Mesothelial cell of epicardium (in vitro differentiated cells): ENCODE measurements around the gene YOD1. TPM values are rescaled to one million over a fixed set of nuclear protein-coding genes. Genes with fewer than 3 reads are reported as not detected.

ENCODE experiments used
- DNase-seq, 2 experiments: peaks; one replicate each; pipeline ENCODE4 v3.0.0; 2021; ENCODE audit warnings: low spot score in 2 of 2; ENCODE audit not compliant: unreplicated experiment in 2 of 2
- H3K27ac Mint-ChIP-seq: 2 replicates; pipeline ENCODE4 v1.8.0; 2021; ENCODE audit warnings: mixed read lengths
- H3K27me3 Mint-ChIP-seq: 2 replicates; pipeline ENCODE4 v1.8.0; 2021; ENCODE audit warnings: low read depth, mixed read lengths
- H3K36me3 Mint-ChIP-seq: 2 replicates; pipeline ENCODE4 v1.8.0; 2021; ENCODE audit warnings: mixed read lengths
- H3K4me1 Mint-ChIP-seq: 2 replicates; pipeline ENCODE4 v1.8.0; 2021; ENCODE audit warnings: mixed read lengths
- H3K4me3 Mint-ChIP-seq: 2 replicates; pipeline ENCODE4 v1.8.0; 2021; ENCODE audit warnings: mild to moderate bottlenecking, moderate library complexity, mixed read lengths
- H3K9me3 Mint-ChIP-seq: 2 replicates; pipeline ENCODE4 v1.8.0; 2021; ENCODE audit warnings: mixed read lengths
- CTCF ChIP-seq: fragments of 200-600 bp; sonication (generic); IDR thresholded peaks from one replicate; pipeline ENCODE4 v1.5.0; 2021; ENCODE audit warnings: antibody characterized with exemption; ENCODE audit not compliant: unreplicated experiment
- total RNA-seq: library from RNA; stranded (reverse); gene quantifications from 3 replicates; pipeline ENCODE4 v1.2.1, GENCODE V29; 2021

YOD1 gene
- total RNA-seq, 1 donor from 2014 or later = 10.3 TPM

GRCh38 chr1:207006914-207007313 is 44.1 kb downstream of the YOD1 start:
- no peak overlapping the region for H3K4me3 Mint-ChIP-seq
- peaks cover 29% of the 10 kb centered on the region for H3K4me1 Mint-ChIP-seq
- H3K36me3 Mint-ChIP-seq = peaks cover 3% of the 10 kb centered on the region
- no peak for TF ChIP-seq CTCF
- peaks cover 5% of the 10 kb centered on the region for H3K9me3 Mint-ChIP-seq
- no peak for DNase-seq
- peak overlapping the region; percentile 86 for H3K27ac Mint-ChIP-seq
- H3K27me3 Mint-ChIP-seq = peaks cover 9% of the 10 kb centered on the region

DNA sequence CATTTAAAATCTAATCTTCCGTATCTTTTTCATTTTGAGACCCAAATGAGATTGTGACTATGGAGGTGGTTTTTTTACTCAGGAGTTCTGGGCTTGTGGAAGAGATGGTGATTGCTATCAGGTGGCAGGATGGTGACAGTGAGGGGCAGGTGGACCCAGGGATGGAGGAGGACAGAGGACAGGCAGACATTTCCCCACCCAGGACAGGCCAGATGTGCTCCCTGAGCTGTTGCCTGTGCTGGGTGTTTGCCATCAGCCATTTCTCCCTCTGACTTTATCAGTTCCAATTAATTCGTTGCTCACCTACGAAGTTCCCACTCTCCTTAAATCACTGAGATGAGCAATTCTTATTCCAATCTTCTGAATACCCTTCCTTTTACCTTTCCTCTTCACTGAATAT is 44.9 kb downstream of the YOD1 start:
- H3K9me3 Mint-ChIP-seq = peaks cover 5% of the 10 kb centered on the region
- H3K27me3 Mint-ChIP-seq = peaks cover 4% of the 10 kb centered on the region
- no peak for TF ChIP-seq CTCF
- H3K36me3 Mint-ChIP-seq = peaks cover 3% of the 10 kb centered on the region
- peaks cover 29% of the 10 kb centered on the region for H3K4me1 Mint-ChIP-seq
- peak overlapping the region; percentile 44 for H3K27ac Mint-ChIP-seq
- DNase-seq = no peak
- H3K4me3 Mint-ChIP-seq = no peak overlapping the region

DNA sequence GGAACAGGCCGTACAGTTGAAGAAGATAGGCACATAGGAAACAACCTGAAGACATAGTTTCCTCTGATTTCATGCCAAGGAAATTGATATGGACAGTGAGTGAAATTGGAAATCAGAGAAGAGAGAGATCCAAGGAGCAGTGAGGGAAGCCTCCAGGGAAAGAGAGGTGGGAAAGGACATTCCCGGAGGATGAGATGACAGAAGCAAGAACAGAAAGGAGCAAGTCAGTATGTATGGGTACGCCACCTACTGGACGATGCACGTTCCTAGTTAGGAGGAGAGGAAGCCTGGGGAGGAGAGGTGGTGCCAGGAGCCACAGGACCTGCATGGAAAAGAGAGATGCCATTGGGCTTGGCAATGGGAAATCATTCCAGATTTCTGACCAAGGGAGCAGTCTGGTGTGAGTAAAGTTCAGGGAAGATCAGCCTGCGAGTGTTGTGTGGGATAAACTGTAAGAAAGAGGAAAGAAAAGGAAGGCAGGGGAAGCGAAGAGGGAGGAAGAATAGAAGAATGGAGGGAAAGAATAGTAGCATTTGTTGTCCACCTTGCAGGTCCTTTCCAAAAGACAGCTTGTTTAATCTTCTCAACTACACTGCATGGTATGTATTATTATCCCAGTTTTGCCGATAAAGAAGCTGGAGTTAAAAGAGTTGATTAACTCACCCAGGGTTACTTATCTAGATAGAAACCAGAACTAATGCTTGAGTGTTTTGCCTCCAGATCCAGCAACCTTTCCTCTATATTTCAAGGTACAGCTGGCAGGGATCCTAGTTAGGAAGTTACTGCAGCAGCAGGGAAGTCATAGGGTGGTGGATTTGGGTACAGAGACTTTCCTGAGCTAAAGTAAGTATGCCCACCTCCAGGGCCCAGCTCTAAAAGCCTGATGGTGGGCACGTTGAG is 45.8 kb downstream of the YOD1 start:
- H3K4me3 Mint-ChIP-seq = no peak overlapping the region
- H3K36me3 Mint-ChIP-seq = peaks cover 3% of the 10 kb centered on the region
- peak; percentile 51 for TF ChIP-seq CTCF
- H3K27ac Mint-ChIP-seq = no peak overlapping the region
- peaks cover 5% of the 10 kb centered on the region for H3K9me3 Mint-ChIP-seq
- no peaks in the 10 kb centered on the region for H3K27me3 Mint-ChIP-seq
- H3K4me1 Mint-ChIP-seq = peaks cover 27% of the 10 kb centered on the region
- no peak for DNase-seq

DNA sequence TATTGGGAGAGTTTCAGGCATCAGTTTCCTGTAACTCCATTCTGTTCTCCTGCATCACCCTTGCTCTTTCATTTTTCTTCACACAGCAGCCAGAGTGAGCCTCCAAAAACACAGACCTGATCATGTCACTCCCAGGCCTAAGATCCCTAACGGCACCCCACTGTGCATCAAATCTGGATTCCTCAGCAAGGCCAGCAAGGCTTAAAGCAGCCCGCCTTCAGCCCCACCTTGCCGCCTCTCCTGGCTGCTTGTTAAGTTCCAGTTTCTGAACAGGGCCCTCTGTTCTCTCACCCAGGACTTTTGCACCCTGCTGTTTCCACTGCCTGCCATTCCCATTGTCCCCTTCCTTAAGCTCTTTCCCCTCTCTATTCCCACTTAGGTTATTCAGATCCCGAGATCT is 47.8 kb downstream of the YOD1 start:
- H3K27ac Mint-ChIP-seq = no peak overlapping the region
- no peak overlapping the region for H3K4me3 Mint-ChIP-seq
- H3K27me3 Mint-ChIP-seq = peaks cover 7% of the 10 kb centered on the region
- DNase-seq = no peak
- no peak for TF ChIP-seq CTCF
- H3K36me3 Mint-ChIP-seq = peaks cover 3% of the 10 kb centered on the region
- peaks cover 5% of the 10 kb centered on the region for H3K9me3 Mint-ChIP-seq
- H3K4me1 Mint-ChIP-seq = peaks cover 23% of the 10 kb centered on the region

GRCh38 chr1:207002724-207003146 is 48.3 kb downstream of the YOD1 start:
- no peak for TF ChIP-seq CTCF
- Mint-ChIP-seq H3K4me3 (no peak overlapping the region), H3K4me1 (peaks cover 22% of the 10 kb centered on the region), H3K36me3 (peaks cover 3% of the 10 kb centered on the region), H3K27ac (no peak overlapping the region), H3K9me3 (peaks cover 4% of the 10 kb centered on the region), H3K27me3 (peaks cover 7% of the 10 kb centered on the region)
- no peak for DNase-seq
